IPS-18a (cell line): ENCODE results near the gene MYO18A.

Experiments
- H3K27ac ChIP-seq: one replicate; pipeline ENCODE4 v1.5.1; 2013; ENCODE audit warnings: low read length
- H3K27me3 ChIP-seq: one replicate; pipeline ENCODE4 v1.6.1; 2013; ENCODE audit warnings: mild to moderate bottlenecking, low read length; ENCODE audit not compliant: control insufficient read depth, insufficient read depth
- H3K36me3 ChIP-seq: one replicate; pipeline ENCODE4 v1.6.1; 2013; ENCODE audit warnings: low read depth, low read length; ENCODE audit not compliant: control insufficient read depth
- H3K4me1 ChIP-seq: one replicate; pipeline ENCODE4 v1.6.1; 2013; ENCODE audit warnings: low read depth, low read length; ENCODE audit not compliant: control insufficient read depth
- H3K4me3 ChIP-seq: one replicate; pipeline ENCODE4 v1.5.1; 2013; ENCODE audit warnings: low read length
- H3K9ac ChIP-seq: one replicate; pipeline ENCODE4 v1.6.1; 2013; ENCODE audit warnings: mild to moderate bottlenecking, low read length, moderate library complexity
- H3K9me3 ChIP-seq: one replicate; pipeline ENCODE4 v1.6.1; 2013; ENCODE audit warnings: low read depth, low read length; ENCODE audit not compliant: control insufficient read depth

MYO18A gene

DNA sequence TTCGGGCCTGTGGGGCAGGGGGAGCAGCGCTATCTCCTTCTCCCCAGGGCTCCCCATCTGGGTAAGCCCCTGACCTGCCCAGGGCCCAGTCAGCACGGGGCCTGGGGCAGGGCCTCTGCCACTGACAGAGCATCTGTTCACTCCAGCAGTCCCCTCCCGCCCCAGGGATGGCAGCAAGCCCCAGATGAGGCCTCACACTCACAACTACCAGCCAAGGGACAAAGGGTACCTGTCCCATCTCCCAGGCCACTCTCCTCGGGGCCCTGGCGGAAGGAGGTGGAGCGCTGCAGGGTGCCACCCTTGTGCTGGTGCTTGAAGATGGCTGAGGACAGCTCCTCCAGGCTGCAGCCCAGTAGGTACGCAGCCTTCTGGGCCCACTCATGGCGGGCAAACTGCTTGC, 64.8 kb downstream of the MYO18A start:
- Histone ChIP-seq H3K27me3 (no peaks in the 10 kb centered on the region), H3K9me3 (no peaks in the 10 kb centered on the region), H3K27ac (no peak overlapping the region), H3K36me3 (peaks cover 3% of the 10 kb centered on the region), H3K4me1 (no peaks in the 10 kb centered on the region), H3K9ac (no peak overlapping the region), H3K4me3 (no peak overlapping the region)

DNA sequence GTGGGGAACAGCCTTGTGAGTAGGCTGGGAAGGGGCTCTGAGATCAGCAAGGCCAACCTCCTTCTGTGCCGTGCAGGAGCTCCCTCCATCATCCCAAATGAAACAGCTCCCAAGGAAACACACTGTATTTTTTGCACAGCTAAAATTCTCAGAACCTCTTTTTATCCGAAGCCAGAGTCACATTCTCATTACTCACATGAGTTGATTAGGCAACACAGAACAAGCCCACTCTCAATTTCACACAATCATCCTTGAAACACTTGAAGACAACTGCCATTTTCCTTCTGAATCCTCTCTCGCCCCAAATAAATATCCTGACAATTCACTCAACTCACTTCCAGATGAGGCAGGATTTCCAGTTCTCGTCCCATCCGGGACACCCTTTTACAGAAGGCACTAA, 66.1 kb downstream of the MYO18A start:
- no peaks in the 10 kb centered on the region for H3K27me3 ChIP-seq
- H3K9ac ChIP-seq: no peak overlapping the region
- peaks cover 3% of the 10 kb centered on the region for H3K4me1 ChIP-seq
- no peak overlapping the region for H3K4me3 ChIP-seq
- no peak overlapping the region for H3K27ac ChIP-seq
- peaks cover 3% of the 10 kb centered on the region for H3K36me3 ChIP-seq
- no peaks in the 10 kb centered on the region for H3K9me3 ChIP-seq

DNA sequence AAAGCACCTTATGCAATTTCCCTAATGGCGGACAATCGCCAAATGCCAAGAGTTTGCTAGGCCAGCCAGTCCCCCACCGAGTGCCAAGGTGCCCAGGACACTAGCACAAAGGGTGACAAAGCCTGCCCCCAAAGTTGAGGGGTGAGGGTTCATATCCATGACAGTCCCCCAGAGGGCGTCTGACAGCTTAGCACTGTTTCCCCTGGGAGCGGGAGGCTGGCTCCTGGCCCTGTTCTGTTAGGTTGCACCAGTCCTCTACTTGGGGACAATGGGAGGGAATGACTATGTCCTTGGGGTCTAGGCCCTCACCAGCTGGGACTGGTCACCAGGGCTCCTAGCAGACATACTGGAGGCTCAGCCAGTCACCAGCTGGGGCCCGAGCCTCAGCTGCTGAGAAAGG, 66.9 kb downstream of the MYO18A start:
- Histone ChIP-seq H3K27me3 (no peaks in the 10 kb centered on the region), H3K9me3 (no peaks in the 10 kb centered on the region), H3K27ac (no peak overlapping the region), H3K9ac (no peak overlapping the region), H3K4me3 (no peak overlapping the region), H3K4me1 (peaks cover 5% of the 10 kb centered on the region), H3K36me3 (no peaks in the 10 kb centered on the region)

DNA sequence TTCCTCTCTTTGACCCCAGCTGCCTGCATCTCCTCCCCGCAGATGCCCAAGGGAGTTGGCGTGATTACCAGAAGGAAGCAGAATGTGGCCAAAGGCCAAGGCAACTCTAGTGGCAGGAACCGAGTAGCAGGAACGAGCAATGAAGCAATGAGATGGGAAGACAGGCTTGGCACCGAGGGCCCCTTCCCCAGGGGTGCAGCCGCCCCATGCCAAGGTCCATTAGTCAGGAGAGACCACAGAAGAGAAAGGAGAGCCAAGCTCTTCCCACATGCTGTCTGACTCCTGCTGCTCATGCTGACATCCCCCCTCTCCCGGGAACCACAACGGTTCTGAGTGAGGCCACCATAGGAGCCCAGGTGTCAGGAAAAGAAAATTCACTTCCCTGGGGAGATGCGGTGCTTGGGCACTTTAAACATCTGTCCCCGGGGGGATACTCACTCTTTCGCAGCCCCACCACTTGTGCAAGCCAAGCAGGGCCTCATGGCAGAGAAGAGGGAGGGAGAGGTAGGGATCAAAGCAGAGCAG, 67.4 kb downstream of the MYO18A start:
- Histone ChIP-seq H3K9ac (no peak overlapping the region), H3K9me3 (no peaks in the 10 kb centered on the region), H3K27me3 (no peaks in the 10 kb centered on the region), H3K4me3 (no peak overlapping the region), H3K4me1 (peaks cover 5% of the 10 kb centered on the region), H3K27ac (no peak overlapping the region), H3K36me3 (no peaks in the 10 kb centered on the region)

DNA sequence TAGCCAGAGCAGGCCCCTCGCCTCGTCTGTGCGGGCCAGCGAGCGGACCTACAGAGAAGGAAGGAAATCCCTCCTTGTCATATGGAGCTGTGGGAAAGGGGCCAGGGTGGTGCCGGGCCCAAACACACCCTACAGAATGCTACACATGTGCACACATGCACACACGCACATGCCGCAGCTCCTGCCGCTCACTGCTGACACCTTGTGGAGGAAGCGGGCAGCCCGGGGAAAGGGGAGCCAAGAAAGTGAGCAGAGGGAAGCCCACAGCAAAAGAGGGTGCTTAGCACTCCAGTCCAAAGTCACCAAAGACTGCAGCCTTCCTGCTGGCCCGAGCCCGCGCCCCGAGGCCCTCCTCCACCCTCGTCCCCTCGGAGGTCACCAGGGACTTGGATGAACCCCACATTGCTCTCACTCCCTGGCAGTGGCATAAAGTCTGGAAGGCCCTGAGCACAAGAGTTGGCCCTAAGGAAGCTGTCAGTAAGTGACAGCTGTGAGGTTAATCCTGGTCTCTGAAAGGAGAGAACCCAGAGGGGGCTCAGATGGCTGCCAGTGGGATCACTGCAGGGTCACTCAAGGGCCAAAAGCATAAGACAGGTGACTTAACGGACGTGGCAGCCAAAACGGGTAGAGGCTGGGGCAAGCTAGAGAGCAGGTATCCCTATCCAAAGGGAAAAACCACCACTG, 68.2 kb downstream of the MYO18A start:
- Histone ChIP-seq H3K36me3 (no peaks in the 10 kb centered on the region), H3K27ac (no peak overlapping the region), H3K4me1 (peaks cover 5% of the 10 kb centered on the region), H3K4me3 (no peak overlapping the region), H3K9me3 (no peaks in the 10 kb centered on the region), H3K9ac (no peak overlapping the region), H3K27me3 (no peaks in the 10 kb centered on the region)

DNA sequence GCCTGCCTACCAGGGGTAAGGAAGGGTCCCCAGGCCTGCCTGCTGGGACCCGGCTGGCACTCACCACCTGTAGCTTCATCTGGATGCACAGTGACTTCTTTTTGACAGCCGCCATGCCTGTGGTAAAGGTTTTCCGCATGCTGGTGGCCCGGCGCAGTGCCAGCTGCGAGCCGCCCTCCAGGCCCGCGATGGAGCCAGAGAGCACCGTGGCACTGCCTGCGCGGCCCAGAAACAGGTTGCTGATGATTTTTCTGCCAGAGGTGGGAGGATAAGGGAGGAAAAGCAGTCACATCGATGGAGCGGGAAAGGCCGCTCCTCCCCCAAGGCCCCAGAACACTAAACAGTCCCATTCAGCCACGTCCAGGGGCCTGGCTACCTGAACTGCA, 69.8 kb downstream of the MYO18A start:
- peaks cover 5% of the 10 kb centered on the region for H3K36me3 ChIP-seq
- H3K27ac ChIP-seq: no peak overlapping the region
- no peaks in the 10 kb centered on the region for H3K27me3 ChIP-seq
- no peak overlapping the region for H3K9ac ChIP-seq
- H3K4me1 ChIP-seq: peaks cover 5% of the 10 kb centered on the region
- no peaks in the 10 kb centered on the region for H3K9me3 ChIP-seq
- no peak overlapping the region for H3K4me3 ChIP-seq

DNA sequence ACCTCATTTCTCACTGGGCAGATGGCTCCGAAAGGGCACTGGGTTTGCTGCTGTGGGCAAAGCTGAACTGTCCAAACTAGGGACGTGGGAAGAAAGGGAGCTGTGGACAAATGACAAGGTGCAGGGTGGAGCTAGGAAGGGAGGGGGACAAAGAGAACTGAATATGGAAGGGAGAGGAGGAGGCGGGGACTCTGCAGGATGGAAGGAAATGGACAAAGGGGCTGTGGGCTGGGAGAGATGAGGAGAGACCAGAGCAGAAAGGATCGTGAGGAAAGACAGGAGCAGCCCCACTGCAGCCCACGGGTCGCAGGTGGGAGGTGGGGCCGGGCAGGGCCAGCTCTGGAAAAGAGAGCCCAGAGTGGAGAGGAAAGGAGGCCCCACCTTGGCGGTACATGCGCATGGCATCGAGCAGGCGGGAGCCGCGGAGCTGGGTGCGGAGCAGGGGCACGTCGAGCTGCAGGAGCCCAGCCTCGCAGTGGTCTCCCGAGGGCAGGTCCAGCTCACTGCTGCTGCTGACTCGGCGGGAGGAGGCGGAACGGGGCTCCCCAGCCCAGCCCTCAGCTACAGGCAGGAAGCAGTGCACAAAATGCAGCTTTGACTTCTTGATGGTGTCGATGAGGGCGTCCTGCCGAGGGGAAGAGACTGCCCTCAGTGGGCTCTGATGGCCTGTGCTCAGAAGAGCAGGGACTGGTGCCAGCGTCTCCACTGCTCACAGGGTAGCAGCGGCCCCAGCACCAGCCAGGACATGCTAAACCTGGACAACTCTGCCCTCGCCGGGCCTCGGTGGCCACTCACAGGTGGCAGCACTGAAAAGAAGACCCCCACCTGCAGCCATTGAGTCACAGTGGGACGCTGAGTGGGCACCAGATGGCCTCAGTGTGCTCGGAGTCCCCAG, 70.5 kb downstream of the MYO18A start:
- Histone ChIP-seq H3K9ac (no peak overlapping the region), H3K4me1 (peaks cover 5% of the 10 kb centered on the region), H3K27ac (no peak overlapping the region), H3K9me3 (no peaks in the 10 kb centered on the region), H3K36me3 (peaks cover 5% of the 10 kb centered on the region), H3K4me3 (no peak overlapping the region), H3K27me3 (no peaks in the 10 kb centered on the region)

DNA sequence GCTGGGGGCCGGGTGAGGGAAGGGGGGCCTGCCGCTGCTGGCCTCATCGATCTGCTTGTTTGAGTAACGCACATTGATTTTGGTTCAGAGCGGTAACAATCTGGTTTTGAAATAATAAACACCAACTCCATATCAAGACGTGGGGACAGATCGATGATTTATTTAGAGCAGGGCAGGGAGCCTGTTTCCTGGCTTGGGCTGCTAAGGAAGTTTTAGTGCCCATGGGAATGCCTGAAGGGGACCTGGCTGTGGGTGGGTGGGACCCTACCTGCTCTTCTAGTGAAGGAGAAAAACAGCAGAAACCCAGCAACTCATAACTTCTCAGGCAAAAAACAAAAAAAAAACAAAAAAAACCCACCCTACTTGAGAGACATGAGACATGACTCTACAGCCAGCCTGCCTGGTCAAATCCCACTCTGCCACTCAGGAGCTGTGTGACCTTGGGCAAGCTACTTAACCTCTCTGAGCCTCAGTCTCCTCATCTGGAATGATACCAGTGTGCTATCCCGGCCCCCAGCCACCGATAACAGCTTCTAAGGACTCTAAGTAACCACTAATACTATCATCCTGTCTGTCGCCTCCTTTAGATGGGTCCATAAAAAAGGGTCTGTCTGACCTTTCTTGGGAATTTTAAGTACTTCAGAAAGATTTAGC, 71.2 kb downstream of the MYO18A start:
- no peak overlapping the region for H3K4me3 ChIP-seq
- H3K27ac ChIP-seq: no peak overlapping the region
- no peak overlapping the region for H3K9ac ChIP-seq
- H3K36me3 ChIP-seq: peaks cover 5% of the 10 kb centered on the region
- peaks cover 5% of the 10 kb centered on the region for H3K4me1 ChIP-seq
- no peaks in the 10 kb centered on the region for H3K9me3 ChIP-seq
- H3K27me3 ChIP-seq: no peaks in the 10 kb centered on the region

DNA sequence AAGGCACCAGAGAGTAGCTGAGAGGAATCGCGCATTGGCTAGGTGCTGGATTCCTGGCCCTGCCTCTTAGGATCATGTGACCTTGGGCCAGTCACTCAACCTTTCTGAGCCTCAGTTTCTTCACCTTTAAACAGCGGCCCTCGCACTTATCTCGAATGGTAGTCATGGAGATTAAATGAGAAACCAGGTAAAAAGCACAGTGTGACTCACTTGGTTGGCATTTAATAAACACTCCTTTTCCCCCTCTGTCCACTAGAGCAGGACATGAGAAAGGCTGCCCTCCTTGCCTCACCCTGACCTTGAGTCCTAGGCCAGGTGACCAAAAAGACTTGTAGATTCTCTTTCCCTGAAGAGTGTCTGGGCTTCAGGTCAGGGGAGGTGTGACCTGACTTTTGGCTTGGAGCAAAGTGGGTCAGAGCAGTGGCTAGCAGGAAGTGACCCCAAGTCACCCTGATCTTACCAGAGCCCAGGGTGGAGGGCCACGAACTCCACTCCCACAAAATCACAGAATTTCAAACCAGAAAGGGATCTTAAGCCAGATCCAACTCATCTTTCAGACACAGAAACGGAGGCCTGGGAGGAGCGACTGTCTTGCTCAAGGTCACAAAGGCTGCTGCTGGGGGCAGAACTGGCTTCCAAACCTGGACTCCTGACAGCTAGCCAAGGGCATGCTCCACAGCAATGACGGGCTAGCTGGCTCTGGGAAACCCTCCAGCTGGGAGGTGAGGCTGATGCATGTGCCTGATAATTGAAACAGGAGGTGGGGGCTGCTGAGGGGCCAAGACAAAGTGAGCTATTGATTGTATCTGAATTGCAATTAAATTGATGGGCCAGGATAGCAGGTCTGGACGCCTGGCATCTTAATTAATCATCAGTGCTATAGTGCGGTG, 72.0 kb downstream of the MYO18A start:
- no peak overlapping the region for H3K4me3 ChIP-seq
- peaks cover 8% of the 10 kb centered on the region for H3K36me3 ChIP-seq
- H3K9me3 ChIP-seq: no peaks in the 10 kb centered on the region
- no peak overlapping the region for H3K27ac ChIP-seq
- H3K4me1 ChIP-seq: peaks cover 5% of the 10 kb centered on the region
- H3K9ac ChIP-seq: no peak overlapping the region
- H3K27me3 ChIP-seq: no peaks in the 10 kb centered on the region

DNA sequence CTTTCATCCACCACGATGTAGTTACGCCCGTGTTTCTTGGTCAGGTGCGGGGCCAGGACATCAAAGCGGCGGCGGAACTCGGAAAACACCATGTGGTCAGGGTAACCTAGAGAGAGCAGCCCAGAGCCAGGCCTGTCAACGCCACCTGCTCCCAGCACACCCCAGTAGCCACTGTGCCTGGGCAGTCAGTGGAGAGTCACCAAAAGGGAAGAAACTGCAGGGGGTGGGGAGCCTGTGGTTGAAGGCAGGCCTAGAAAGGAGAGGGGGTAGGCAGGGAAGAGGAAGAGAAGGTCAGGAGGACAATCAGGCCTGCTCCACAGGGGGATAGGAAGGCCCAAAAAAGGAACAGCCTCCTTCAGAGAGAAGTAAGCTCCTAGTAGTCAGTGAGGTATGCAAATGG, 73.1 kb downstream of the MYO18A start:
- Histone ChIP-seq H3K4me3 (no peak overlapping the region), H3K36me3 (peaks cover 8% of the 10 kb centered on the region), H3K4me1 (peaks cover 5% of the 10 kb centered on the region), H3K27me3 (no peaks in the 10 kb centered on the region), H3K9ac (no peak overlapping the region), H3K9me3 (no peaks in the 10 kb centered on the region), H3K27ac (no peak overlapping the region)

DNA sequence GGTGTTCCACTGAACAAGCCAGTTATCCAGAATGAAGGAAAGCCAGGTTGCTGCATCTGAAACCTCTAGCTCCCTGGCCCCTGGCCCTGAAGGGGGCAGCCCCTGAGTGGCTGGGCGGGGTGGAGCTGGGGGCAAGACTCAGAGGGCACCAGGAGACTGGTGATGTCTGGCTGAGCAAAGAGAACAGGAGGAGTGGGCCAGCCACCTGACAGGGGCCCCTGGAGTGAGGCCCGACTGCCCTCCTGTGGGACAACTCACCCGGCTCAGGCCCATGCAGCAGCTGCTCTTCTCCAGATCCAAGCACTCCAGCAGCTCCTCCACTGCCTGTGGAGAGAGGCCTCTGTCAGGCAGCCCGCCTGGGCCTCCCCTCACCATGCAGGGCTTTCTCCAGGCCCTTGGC, 76.9 kb downstream of the MYO18A start:
- no peaks in the 10 kb centered on the region for H3K27me3 ChIP-seq
- no peaks in the 10 kb centered on the region for H3K9me3 ChIP-seq
- H3K36me3 ChIP-seq: peaks cover 12% of the 10 kb centered on the region
- no peak overlapping the region for H3K27ac ChIP-seq
- H3K4me1 ChIP-seq: no peaks in the 10 kb centered on the region
- H3K4me3 ChIP-seq: no peak overlapping the region
- H3K9ac ChIP-seq: no peak overlapping the region
